ENCODE results near the gene SARM1. TPM values are rescaled to one million over a fixed set of nuclear protein-coding genes. Genes with fewer than 3 reads are reported as not detected.

Gene SARM1
- total and polyA plus RNA-seq, 2 of the 13 experiments (the other 11 are each of a cell fraction or from before 2014, with no cell fraction given) = 0.73 to 0.86 TPM

- no TSS peak for BruUV-seq (replicated peaks)
- ChIA-PET POLR2A (interaction anchor here (0.8 to 3.2 kb wide), 4 partner anchors 9 to 61 kb away, joined by 3 to 22 read pairs (median 4); partner anchors contain the start of gene VTN), CTCF (ENCODE audit: low intra/inter-chr PET ratio, low total read pairs) (interaction anchor here (0.8 kb wide), 1 partner anchor 21 kb away, joined by 3 read pairs; no protein-coding TSS in a partner anchor)
- WGBS (ENCODE audit: low lambda C conversion rate) = 80% methylated on average over 5 of the region's 5 CpGs
- DNase-seq (ENCODE audit: low spot score) (no peak), FAIRE-seq (no peak), ATAC-seq (no peak)
- H3K27ac ChIP-seq (ENCODE audit: extremely low read length, insufficient read depth, low read length) = no peak overlapping the region
- H3K27me3 ChIP-seq (ENCODE audit: control insufficient read depth in 1 of 2, insufficient read depth in 2 of 2, low read length in 2 of 2) = no peaks in the 10 kb centered on the region; a peak in 1 of 5 replicates
- in situ Hi-C loops (cut with HindIII; ENCODE audit: extremely low pct_ligation_motif_present, low pct_unique_long_range_greater_than_20kb) (no loop called here), intact Hi-C loops (cut with micrococcal nuclease; ENCODE audit: unreplicated experiment) (no loop called here)
- TF ChIP-seq NR2F6 (IDR thresholded peaks at IDR 0.05) = no peak
- TF ChIP-seq NR2F6 (CRISPR knock-in tag; IDR thresholded peaks at IDR 0.05) = no peak
- TF ChIP-seq ATF7-NPFF (CRISPR knock-in tag; IDR thresholded peaks at IDR 0.05; ENCODE audit: low read depth) = no peak
- no peak for TF ChIP-seq TRIM24 (CRISPR knock-in tag; IDR thresholded peaks at IDR 0.05)
- no peak for TF ChIP-seq MAFG (CRISPR knock-in tag; IDR thresholded peaks at IDR 0.05)
- no peak for TF ChIP-seq EZH2 (conservative IDR thresholded peaks at IDR 0.05; ENCODE audit: low read depth, low read length)
- TF ChIP-seq GATAD2A (CRISPR knock-in tag; IDR thresholded peaks at IDR 0.05) = no peak
- no peak for TF ChIP-seq DMAP1 (CRISPR knock-in tag; IDR thresholded peaks at IDR 0.05)
- no peak for TF ChIP-seq ZNF747 (CRISPR knock-in tag; IDR thresholded peaks at IDR 0.05; ENCODE audit: borderline replicate concordance)
- TF ChIP-seq HNF4G (IDR thresholded peaks at IDR 0.05; ENCODE audit: borderline replicate concordance, low read depth, low read length) = no peak
- no peak for TF ChIP-seq HNF4G (CRISPR knock-in tag; IDR thresholded peaks at IDR 0.05; ENCODE audit: borderline replicate concordance, low read depth)
- no peak for TF ChIP-seq ZNF557 (CRISPR knock-in tag; IDR thresholded peaks at IDR 0.05)
- TF ChIP-seq ZNF7 (CRISPR knock-in tag; IDR thresholded peaks at IDR 0.05) = no peak
- TF ChIP-seq, protein P1, sequence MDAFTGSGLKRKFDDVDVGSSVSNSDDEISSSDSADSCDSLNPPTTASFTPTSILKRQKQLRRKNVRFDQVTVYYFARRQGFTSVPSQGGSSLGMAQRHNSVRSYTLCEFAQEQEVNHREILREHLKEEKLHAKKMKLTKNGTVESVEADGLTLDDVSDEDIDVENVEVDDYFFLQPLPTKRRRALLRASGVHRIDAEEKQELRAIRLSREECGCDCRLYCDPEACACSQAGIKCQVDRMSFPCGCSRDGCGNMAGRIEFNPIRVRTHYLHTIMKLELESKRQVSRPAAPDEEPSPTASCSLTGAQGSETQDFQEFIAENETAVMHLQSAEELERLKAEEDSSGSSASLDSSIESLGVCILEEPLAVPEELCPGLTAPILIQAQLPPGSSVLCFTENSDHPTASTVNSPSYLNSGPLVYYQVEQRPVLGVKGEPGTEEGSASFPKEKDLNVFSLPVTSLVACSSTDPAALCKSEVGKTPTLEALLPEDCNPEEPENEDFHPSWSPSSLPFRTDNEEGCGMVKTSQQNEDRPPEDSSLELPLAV (CRISPR knock-in tag; conservative IDR thresholded peaks at IDR 0.05; ENCODE audit: low read depth) = no peak
- TF ChIP-seq ZNF567 (CRISPR knock-in tag; IDR thresholded peaks at IDR 0.05; ENCODE audit: borderline replicate concordance) = no peak
- TF ChIP-seq ZFYVE20 (CRISPR knock-in tag; IDR thresholded peaks at IDR 0.05; ENCODE audit: borderline replicate concordance, low read depth) = no peak
- H3K79me2 ChIP-seq (ENCODE audit: insufficient read depth, low read length) = peaks cover 13% of the 10 kb centered on the region
- peaks cover 4 to 14% of the 10 kb centered on the region in 2 experiments for H3K36me3 ChIP-seq (replicated peaks in 1 of 2; ENCODE audit: control insufficient read depth in 1 of 2, insufficient read depth in 2 of 2, low read length in 2 of 2)
- H3K9me3 ChIP-seq (ENCODE audit: low read length) = no peaks in the 10 kb centered on the region
- H3K4me1 ChIP-seq (ENCODE audit: insufficient read depth, low read length) = peaks cover 27% of the 10 kb centered on the region
- H3K4me3 ChIP-seq (replicated peaks in 1 of 3; ENCODE audit: insufficient read depth in 1 of 3, low read depth in 2 of 3, low read length in 3 of 3) = no peak overlapping the region
- H2AFZ ChIP-seq (ENCODE audit: low read length) = no peak overlapping the region
- no peak overlapping the region for H3K9ac ChIP-seq (ENCODE audit: insufficient read depth, low read depth, low read length)
- H4K20me1 ChIP-seq (ENCODE audit: insufficient read depth, low read length) = no peaks in the 10 kb centered on the region
- no peak overlapping the region for H3K4me2 ChIP-seq (ENCODE audit: low read depth, low read length)
Measured at GRCh38 chr17:28407130-28407973, 35.9 kb downstream of the SARM1 start.
